Neural cell (in vitro differentiated cells): ENCODE measurements around the gene STAT3. TPM values are rescaled to one million over a fixed set of nuclear protein-coding genes. Genes with fewer than 3 reads are reported as not detected.

Experiments
- H2AFZ ChIP-seq: fragments of 200-600, 300-800 bp; sonication (generic), shearing (Covaris generic); 2 replicates; pipeline ENCODE4 v1.6.0; 2014; ENCODE audit warnings: low read depth, mild to moderate bottlenecking, antibody characterized with exemption, low read length, moderate library complexity
- H3F3A ChIP-seq: fragments of 200-600 bp; shearing (Covaris generic); 2 replicates; pipeline ENCODE4 v1.6.1; 2016; ENCODE audit warnings: mild to moderate bottlenecking, moderate library complexity, mixed read lengths, antibody characterized with exemption, low read length; ENCODE audit not compliant: insufficient read depth, poor library complexity, severe bottlenecking
- H3K27ac ChIP-seq: fragments of 200-600, 300-800 bp; sonication (generic), shearing (Covaris generic); 2 replicates; pipeline ENCODE4 v1.5.1; 2014; ENCODE audit warnings: mild to moderate bottlenecking, low read length, moderate library complexity
- H3K27me3 ChIP-seq: fragments of 300-800, 200-600 bp; sonication (generic), shearing (Covaris generic); 2 replicates; pipeline ENCODE4 v1.6.0; 2014; ENCODE audit warnings: mild to moderate bottlenecking, low read depth, low read length, moderate library complexity; ENCODE audit not compliant: insufficient read depth
- H3K36me3 ChIP-seq: fragments of 300-800, 200-600 bp; sonication (generic), shearing (Covaris generic); 2 replicates; pipeline ENCODE4 v1.5.1; 2014; ENCODE audit warnings: mild to moderate bottlenecking, antibody characterized with exemption, low read length, moderate library complexity; ENCODE audit not compliant: insufficient read depth
- H3K4me2 ChIP-seq: fragments of 300-800, 200-600 bp; sonication (generic), shearing (Covaris generic); 2 replicates; pipeline ENCODE4 v1.6.0; 2014; ENCODE audit warnings: mild to moderate bottlenecking, low read length
- H3K4me3 ChIP-seq: fragments of 300-800, 200-600 bp; sonication (generic), shearing (Covaris generic); 2 replicates; pipeline ENCODE4 v1.5.1; 2014; ENCODE audit warnings: mild to moderate bottlenecking, low read length, moderate library complexity
- H3K79me2 ChIP-seq: fragments of 200-600 bp; shearing (Covaris generic); replicated peaks from 2 replicates; pipeline ENCODE4 v1.6.0; 2014; ENCODE audit warnings: mild to moderate bottlenecking, low read length, moderate library complexity; ENCODE audit not compliant: insufficient read depth
- H3K9ac ChIP-seq: fragments of 300-800, 200-600 bp; sonication (generic), shearing (Covaris generic); 2 replicates; pipeline ENCODE4 v1.6.1; 2016; ENCODE audit warnings: mild to moderate bottlenecking, low read length, mixed read lengths
- H3K9me2 ChIP-seq: fragments of 200-600 bp; shearing (Covaris generic); 2 replicates; pipeline ENCODE4 v1.6.1; 2016; ENCODE audit warnings: mild to moderate bottlenecking, low read length, mixed read lengths; ENCODE audit not compliant: insufficient read depth
- H3K9me3 ChIP-seq: fragments of 200-600, 300-800 bp; sonication (generic), shearing (Covaris generic); 2 replicates; pipeline ENCODE4 v1.6.1; 2016; ENCODE audit warnings: mild to moderate bottlenecking, mixed run types, low read length, moderate library complexity, mixed read lengths
- H4K20me1 ChIP-seq: fragments of 200-600 bp; shearing (Covaris generic); 2 replicates; pipeline ENCODE4 v1.6.1; 2016; ENCODE audit warnings: mild to moderate bottlenecking, mixed run types; ENCODE audit not compliant: insufficient read depth
- CTCF ChIP-seq: fragments of 450-650 bp; IDR thresholded peaks from 2 replicates; pipeline ENCODE4 v1.5.1; 2014; ENCODE audit warnings: antibody characterized with exemption, mild to moderate bottlenecking, moderate library complexity; ENCODE audit not compliant: poor library complexity, severe bottlenecking
- EP300 ChIP-seq: fragments of 450-650 bp; conservative IDR thresholded peaks from 2 replicates; pipeline ENCODE4 v1.6.1; 2014; ENCODE audit warnings: antibody characterized with exemption, mild to moderate bottlenecking, moderate library complexity; ENCODE audit not compliant: poor library complexity, severe bottlenecking
- EZH2 ChIP-seq: fragments of 200-600, 300-800 bp; shearing (Covaris generic), sonication (generic); IDR thresholded peaks from 2 replicates; pipeline ENCODE4 v1.6.1; 2014; ENCODE audit warnings: antibody characterized with exemption, low read length, borderline replicate concordance, mild to moderate bottlenecking; ENCODE audit not compliant: insufficient read depth, poor library complexity, severe bottlenecking
- MXI1 ChIP-seq: fragments of 450-650 bp; conservative IDR thresholded peaks from 2 replicates; pipeline ENCODE4 v1.6.1; 2014; ENCODE audit warnings: antibody characterized with exemption, mild to moderate bottlenecking; ENCODE audit not compliant: poor library complexity, severe bottlenecking
- POLR2AphosphoS5 ChIP-seq: IDR thresholded peaks from 2 replicates; pipeline ENCODE4 v1.6.1; 2012
- RAD21 ChIP-seq: fragments of 450-650 bp; conservative IDR thresholded peaks from 2 replicates; pipeline ENCODE4 v1.6.1; 2014; ENCODE audit warnings: antibody characterized with exemption, mild to moderate bottlenecking, moderate library complexity
- REST ChIP-seq: IDR thresholded peaks from 2 replicates; pipeline ENCODE4 v1.6.1; 2012; ENCODE audit warnings: borderline replicate concordance
- SMC3 ChIP-seq: fragments of 450-650 bp; conservative IDR thresholded peaks from 2 replicates; pipeline ENCODE4 v1.6.1; 2014; ENCODE audit warnings: antibody characterized with exemption, mild to moderate bottlenecking, moderate library complexity; ENCODE audit not compliant: poor library complexity
- TAF1 ChIP-seq: IDR thresholded peaks from 2 replicates; pipeline ENCODE4 v1.6.1; 2012; ENCODE audit warnings: low read depth
- polyA plus RNA-seq: library from polyadenylated mRNA; depleted of rRNA; stranded (reverse); fragments of >200 nt; gene quantifications from 2 replicates; pipeline ENCODE4 v1.2.3, GENCODE V29; 2014

The STAT3 gene
- polyA plus RNA-seq, 1 donor from 2014 or later = 24.2 TPM

GRCh38 chr17:42271006-42271778 lies 117.0 kb downstream of the STAT3 start:
- no peaks in the 10 kb centered on the region for H3F3A ChIP-seq
- no peak overlapping the region for H3K9ac ChIP-seq
- no peaks in the 10 kb centered on the region for H3K9me2 ChIP-seq
- no peak overlapping the region for H3K27ac ChIP-seq
- H3K36me3 ChIP-seq = no peaks in the 10 kb centered on the region
- H2AFZ ChIP-seq = no peak overlapping the region
- no peak overlapping the region for H3K4me2 ChIP-seq
- H3K27me3 ChIP-seq = no peaks in the 10 kb centered on the region
- H3K4me3 ChIP-seq = no peak overlapping the region
- H3K9me3 ChIP-seq = no peaks in the 10 kb centered on the region
- no peak for TF ChIP-seq EP300
- no peak for TF ChIP-seq CTCF
- TF ChIP-seq REST = no peak
- no peak for TF ChIP-seq POLR2AphosphoS5
- no peak for TF ChIP-seq EZH2
- no peak for TF ChIP-seq MXI1
- no peak for TF ChIP-seq RAD21
- TF ChIP-seq SMC3 = no peak
- TF ChIP-seq TAF1 = no peak
- H3K79me2 ChIP-seq = peaks cover 79% of the 10 kb centered on the region
- H4K20me1 ChIP-seq = peaks cover 5% of the 10 kb centered on the region

GRCh38 chr17:42270596-42270995 lies 117.6 kb downstream of the STAT3 start:
- Histone ChIP-seq H3K9ac (no peak overlapping the region), H3K4me3 (no peak overlapping the region), H3K9me3 (no peaks in the 10 kb centered on the region), H3K36me3 (no peaks in the 10 kb centered on the region), H3K27me3 (no peaks in the 10 kb centered on the region), H2AFZ (no peak overlapping the region), H3K79me2 (peaks cover 79% of the 10 kb centered on the region), H4K20me1 (peaks cover 5% of the 10 kb centered on the region), H3K4me2 (no peak overlapping the region), H3K9me2 (no peaks in the 10 kb centered on the region), H3F3A (no peaks in the 10 kb centered on the region), H3K27ac (no peak overlapping the region)
- TF ChIP-seq SMC3 = no peak
- no peak for TF ChIP-seq EZH2
- no peak for TF ChIP-seq POLR2AphosphoS5
- TF ChIP-seq MXI1 = no peak
- no peak for TF ChIP-seq EP300
